Measurements from ENCODE around the gene RFTN1. TPM values are rescaled to one million over a fixed set of nuclear protein-coding genes. Genes with fewer than 3 reads are reported as not detected.

Gene RFTN1
- total and polyA plus RNA-seq, 2 donors (not counting 3 experiments of a cell fraction or from before 2014, with no cell fraction given) = 40.3 to 43.3 TPM

GRCh38 chr3:16439848-16440708, 73.4 kb downstream of the RFTN1 start:
- TF ChIP-seq FOS (IDR thresholded peaks at IDR 0.05; ENCODE audit: borderline replicate concordance, insufficient read depth, low read length) (no peak), EZH2 (IDR thresholded peaks at IDR 0.05; ENCODE audit: borderline replicate concordance, low read depth, low read length, severe bottlenecking) (no peak), MYC (IDR thresholded peaks at IDR 0.05; ENCODE audit: low read depth, low read length) (no peak), GATA2 (IDR thresholded peaks at IDR 0.05; ENCODE audit: insufficient read depth, insufficient read length, low read depth, low read length) (no peak), POLR2A (IDR thresholded peaks at IDR 0.05; ENCODE audit: low read depth, low read length) (no peak), JUN (IDR thresholded peaks at IDR 0.05; ENCODE audit: borderline replicate concordance, insufficient read depth, insufficient read length, low read depth) (no peak), POLR2AphosphoS5 (IDR thresholded peaks at IDR 0.05; ENCODE audit: insufficient read depth, low read depth, low read length) (no peak), MAX (IDR thresholded peaks at IDR 0.05; ENCODE audit: insufficient read depth, insufficient read length) (no peak)
- TF ChIP-seq, protein P1, sequence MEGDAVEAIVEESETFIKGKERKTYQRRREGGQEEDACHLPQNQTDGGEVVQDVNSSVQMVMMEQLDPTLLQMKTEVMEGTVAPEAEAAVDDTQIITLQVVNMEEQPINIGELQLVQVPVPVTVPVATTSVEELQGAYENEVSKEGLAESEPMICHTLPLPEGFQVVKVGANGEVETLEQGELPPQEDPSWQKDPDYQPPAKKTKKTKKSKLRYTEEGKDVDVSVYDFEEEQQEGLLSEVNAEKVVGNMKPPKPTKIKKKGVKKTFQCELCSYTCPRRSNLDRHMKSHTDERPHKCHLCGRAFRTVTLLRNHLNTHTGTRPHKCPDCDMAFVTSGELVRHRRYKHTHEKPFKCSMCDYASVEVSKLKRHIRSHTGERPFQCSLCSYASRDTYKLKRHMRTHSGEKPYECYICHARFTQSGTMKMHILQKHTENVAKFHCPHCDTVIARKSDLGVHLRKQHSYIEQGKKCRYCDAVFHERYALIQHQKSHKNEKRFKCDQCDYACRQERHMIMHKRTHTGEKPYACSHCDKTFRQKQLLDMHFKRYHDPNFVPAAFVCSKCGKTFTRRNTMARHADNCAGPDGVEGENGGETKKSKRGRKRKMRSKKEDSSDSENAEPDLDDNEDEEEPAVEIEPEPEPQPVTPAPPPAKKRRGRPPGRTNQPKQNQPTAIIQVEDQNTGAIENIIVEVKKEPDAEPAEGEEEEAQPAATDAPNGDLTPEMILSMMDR (IDR thresholded peaks at IDR 0.05; ENCODE audit: extremely low read depth in 1 of 2, insufficient read depth in 1 of 2, low read depth in 1 of 2, low read length in 2 of 2) = no peak
- DNase-seq (ENCODE audit: low read depth, low spot score) = no peak
- dilution Hi-C loops (cut with MboI; ENCODE audit: extremely low pct_ligation_motif_present, low sequenced_read_pairs) = no loop called here
- Histone ChIP-seq H3K9ac (replicated peaks; ENCODE audit: extremely low read depth, insufficient read depth, low read length) (no peak overlapping the region), H3K4me2 (ENCODE audit: insufficient read depth, low read length) (no peak overlapping the region), H3K9me3 (replicated peaks; ENCODE audit: control insufficient read depth, insufficient read depth, low read length) (no peaks in the 10 kb centered on the region), H3K4me3 (replicated peaks in 1 of 3; ENCODE audit: insufficient read depth in 1 of 3, low read depth in 1 of 3, low read length in 3 of 3) (no peak overlapping the region), H2AFZ (ENCODE audit: low read depth, low read length) (no peak overlapping the region), H4K20me1 (replicated peaks; ENCODE audit: control insufficient read depth, extremely low read depth, insufficient read depth, low read length) (no peaks in the 10 kb centered on the region), H3K79me2 (ENCODE audit: control insufficient read depth, insufficient read depth, low read length) (no peaks in the 10 kb centered on the region), H3K36me3 (ENCODE audit: control insufficient read depth in 2 of 2, extremely low read depth in 1 of 2, insufficient read depth in 2 of 2, low read length in 2 of 2) (no peaks in the 10 kb centered on the region), H3K27me3 (ENCODE audit: control insufficient read depth in 2 of 2, insufficient read depth in 2 of 2, low read length in 2 of 2) (no peaks in the 10 kb centered on the region), H3K4me1 (ENCODE audit: control insufficient read depth, extremely low read depth, insufficient read depth, low read length) (no peaks in the 10 kb centered on the region), H3K27ac (ENCODE audit: insufficient read depth, low read depth, low read length) (no peak overlapping the region), H3K9me1 (replicated peaks; ENCODE audit: control insufficient read depth, extremely low read depth, insufficient read depth, low read length) (no peaks in the 10 kb centered on the region)
- FAIRE-seq = no peak
- intact Hi-C loops (cut with micrococcal nuclease) = no loop called here
- no TSS peak for BruUV-seq (replicated peaks)
- ChIA-PET CTCF (no interaction called here), POLR2A (no interaction called here)
